CD14-positive monocyte (primary cell): ENCODE results near the gene FKBP6. TPM values are rescaled to one million over a fixed set of nuclear protein-coding genes. Genes with fewer than 3 reads are reported as not detected.
A peak's percentile ranks its signal among the peaks of the same experiment; 100 is the strongest.

Experiments used
- DNase-seq, 3 donors: peaks; one replicate each; pipeline ENCODE4 v3.0.0-alpha.2; 2011 to 2022
- H2AFZ ChIP-seq: 2 replicates; pipeline ENCODE4 v1.6.0; 2012; ENCODE audit warnings: mild to moderate bottlenecking, low read depth, low read length, inconsistent platforms; ENCODE audit not compliant: insufficient read depth, poor library complexity, severe bottlenecking
- H3K27ac ChIP-seq, 2 donors: 1 replicate in 1 of 2; 2 replicates in 1 of 2; pipeline ENCODE4 v1.5.1; 2012 to 2013; ENCODE audit warnings: low read length in 2 of 2, control low read depth in 1 of 2, inconsistent platforms in 1 of 2, low read depth in 1 of 2, mild to moderate bottlenecking in 1 of 2
- H3K27me3 ChIP-seq, 2 donors: one replicate each; pipeline versions ENCODE4 v1.6.0 to v1.6.1; 2011 to 2013; ENCODE audit warnings: low read length in 2 of 2; ENCODE audit not compliant: control insufficient read depth in 2 of 2, insufficient read depth in 2 of 2
- H3K36me3 ChIP-seq, 2 donors: replicated peaks in 1 of 2; 1 replicate in 1 of 2; 2 replicates in 1 of 2; pipeline versions ENCODE4 v1.5.1 to v1.6.1; 2012 to 2013; ENCODE audit warnings: low read length in 2 of 2, control low read depth in 1 of 2, inconsistent platforms in 1 of 2, mild to moderate bottlenecking in 1 of 2; ENCODE audit not compliant: insufficient read depth in 2 of 2, control insufficient read depth in 1 of 2
- H3K4me1 ChIP-seq, 2 donors: 1 replicate in 1 of 2; 2 replicates in 1 of 2; pipeline versions ENCODE4 v1.5.1 to v1.6.1; 2012 to 2013; ENCODE audit warnings: low read length in 2 of 2, control low read depth in 1 of 2, inconsistent platforms in 1 of 2, mild to moderate bottlenecking in 1 of 2, moderate library complexity in 1 of 2; ENCODE audit not compliant: insufficient read depth in 2 of 2, control insufficient read depth in 1 of 2
- H3K4me2 ChIP-seq: replicated peaks from 2 replicates; pipeline ENCODE3; 2012; ENCODE audit warnings: low read length, moderate library complexity, mild to moderate bottlenecking; ENCODE audit not compliant: poor library complexity, severe bottlenecking; ENCODE audit errors: extremely low read depth
- H3K4me3 ChIP-seq, 3 experiments: fragments of 200-600 bp in 1 of 3; sonication (generic) in 1 of 3; replicated peaks in 1 of 3; 1 replicate in 2 of 3; 2 replicates in 1 of 3; pipeline ENCODE4 v1.5.1; 2011 to 2013; ENCODE audit warnings: low read length in 3 of 3, mild to moderate bottlenecking in 3 of 3, control low read depth in 2 of 3, low read depth in 2 of 3, inconsistent platforms in 1 of 3, moderate library complexity in 1 of 3
- H3K79me2 ChIP-seq: 2 replicates; pipeline ENCODE4 v1.6.0; 2012; ENCODE audit warnings: mild to moderate bottlenecking, control low read depth, inconsistent platforms, low read length, moderate library complexity; ENCODE audit not compliant: insufficient read depth
- H3K9ac ChIP-seq: 2 replicates; pipeline ENCODE4 v1.6.0; 2017; ENCODE audit warnings: low read length, mild to moderate bottlenecking; ENCODE audit not compliant: insufficient read depth, poor library complexity, severe bottlenecking
- H3K9me3 ChIP-seq, 2 donors: replicated peaks in 1 of 2; 1 replicate in 1 of 2; 2 replicates in 1 of 2; pipeline versions ENCODE4 v1.5.1 to v1.6.1; 2012 to 2013; ENCODE audit warnings: low read length in 2 of 2, control low read depth in 1 of 2; ENCODE audit not compliant: control insufficient read depth in 1 of 2, insufficient read depth in 1 of 2
- H4K20me1 ChIP-seq: 2 replicates; pipeline ENCODE4 v1.6.0; 2012; ENCODE audit warnings: mild to moderate bottlenecking, low read length, control low read depth, moderate library complexity; ENCODE audit not compliant: insufficient read depth
- H3K27ac Mint-ChIP-seq, 7 donors: one replicate each; pipeline ENCODE4 v1.8.0; 2020; ENCODE audit warnings: mild to moderate bottlenecking in 7 of 7, mixed read lengths in 7 of 7, moderate library complexity in 6 of 7, inconsistent platforms in 2 of 7
- H3K27me3 Mint-ChIP-seq, 3 donors: one replicate each; pipeline ENCODE4 v1.8.0; 2021 to 2022; ENCODE audit warnings: low read depth in 3 of 3, mild to moderate bottlenecking in 3 of 3, mixed read lengths in 3 of 3, moderate library complexity in 3 of 3, inconsistent platforms in 1 of 3
- H3K36me3 Mint-ChIP-seq, 2 donors: one replicate each; pipeline ENCODE4 v1.8.0; 2020; ENCODE audit warnings: mixed read lengths in 2 of 2, inconsistent platforms in 1 of 2, mild to moderate bottlenecking in 1 of 2
- H3K4me1 Mint-ChIP-seq: one replicate; pipeline ENCODE4 v1.8.0; 2020; ENCODE audit warnings: mild to moderate bottlenecking, mixed read lengths
- H3K4me3 Mint-ChIP-seq, 2 donors: one replicate each; pipeline ENCODE4 v1.8.0; 2020; ENCODE audit warnings: mild to moderate bottlenecking in 2 of 2, mixed read lengths in 2 of 2, moderate library complexity in 1 of 2
- H3K9me3 Mint-ChIP-seq, 7 donors: one replicate each; pipeline ENCODE4 v1.8.0; 2020 to 2022; ENCODE audit warnings: mixed read lengths in 7 of 7, mild to moderate bottlenecking in 6 of 7, moderate library complexity in 6 of 7, inconsistent platforms in 2 of 7
- WGBS: methylation state at CpG from one replicate; pipeline ENCODE4 v1.1.5; 2013; ENCODE audit warnings: missing lambda C conversion rate; ENCODE audit not compliant: insufficient coverage; 5-methylcytosine and 5-hydroxymethylcytosine counted together
- intact Hi-C, 2 donors: fragments of 100-400 bp; cut with micrococcal nuclease; formaldehyde crosslinking; loops; one replicate each; pipeline versions ENCODE4 v1.15.0 to v1.15.1; 2023
- polyA plus RNA-seq, 3 donors: library from polyadenylated mRNA; depleted of rRNA in 1 of 3; unstranded in 2 of 3; stranded (reverse) in 1 of 3; fragments of 300-500 nt in 2 of 3; fragments of >200 nt in 1 of 3; fragmentation: Illumina TruSeq in 2 of 3; gene quantifications; 1 replicate in 2 of 3; 2 replicates in 1 of 3; pipeline ENCODE4 v1.2.3, GENCODE V29; 2012 to 2021
- TF ChIP-seq, protein P1 (sequence below): fragments of 200-600 bp; IDR thresholded peaks from one replicate; pipeline ENCODE4 v1.8.0; 2022; ENCODE audit warnings: antibody characterized with exemption, mild to moderate bottlenecking

FKBP6 gene
- polyA plus RNA-seq, 3 donors, result 0.17 TPM; not detected in 2

DNA sequence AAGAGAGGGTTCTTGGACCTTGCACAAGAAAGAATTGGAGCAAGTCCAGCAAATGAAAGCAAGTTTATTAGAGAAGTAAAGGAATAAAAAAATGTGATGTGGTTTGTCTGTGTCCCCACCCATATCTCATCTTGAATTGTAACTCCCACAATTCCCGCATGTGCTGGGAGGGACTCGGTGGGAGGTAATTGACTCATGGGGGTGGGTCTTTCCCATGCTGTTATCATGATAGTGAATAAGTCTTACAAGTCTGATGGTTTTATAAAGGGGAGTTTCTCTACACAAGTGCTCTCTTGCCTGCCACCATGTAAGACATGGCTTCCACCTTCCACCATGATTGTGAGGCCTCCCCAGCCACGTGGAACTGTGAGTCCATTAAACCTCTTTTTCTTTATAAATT, 66.5 kb downstream of the FKBP6 start:
- Histone ChIP-seq H3K4me2 (no peak overlapping the region), H3K27me3 (no peaks in the 10 kb centered on the region), H2AFZ (no peak overlapping the region), H4K20me1 (no peaks in the 10 kb centered on the region), H3K9ac (no peak overlapping the region), H3K36me3 (no peaks in the 10 kb centered on the region), H3K4me3 (no peak overlapping the region), H3K27ac (no peak overlapping the region), H3K4me1 (peaks cover 0 to 8% of the 10 kb centered on the region in 2 donors), H3K79me2 (no peaks in the 10 kb centered on the region), H3K9me3 (peaks cover 2 to 11% of the 10 kb centered on the region in 2 donors)
- TF ChIP-seq, protein P1, sequence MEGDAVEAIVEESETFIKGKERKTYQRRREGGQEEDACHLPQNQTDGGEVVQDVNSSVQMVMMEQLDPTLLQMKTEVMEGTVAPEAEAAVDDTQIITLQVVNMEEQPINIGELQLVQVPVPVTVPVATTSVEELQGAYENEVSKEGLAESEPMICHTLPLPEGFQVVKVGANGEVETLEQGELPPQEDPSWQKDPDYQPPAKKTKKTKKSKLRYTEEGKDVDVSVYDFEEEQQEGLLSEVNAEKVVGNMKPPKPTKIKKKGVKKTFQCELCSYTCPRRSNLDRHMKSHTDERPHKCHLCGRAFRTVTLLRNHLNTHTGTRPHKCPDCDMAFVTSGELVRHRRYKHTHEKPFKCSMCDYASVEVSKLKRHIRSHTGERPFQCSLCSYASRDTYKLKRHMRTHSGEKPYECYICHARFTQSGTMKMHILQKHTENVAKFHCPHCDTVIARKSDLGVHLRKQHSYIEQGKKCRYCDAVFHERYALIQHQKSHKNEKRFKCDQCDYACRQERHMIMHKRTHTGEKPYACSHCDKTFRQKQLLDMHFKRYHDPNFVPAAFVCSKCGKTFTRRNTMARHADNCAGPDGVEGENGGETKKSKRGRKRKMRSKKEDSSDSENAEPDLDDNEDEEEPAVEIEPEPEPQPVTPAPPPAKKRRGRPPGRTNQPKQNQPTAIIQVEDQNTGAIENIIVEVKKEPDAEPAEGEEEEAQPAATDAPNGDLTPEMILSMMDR, result no peak
- H3K4me1 Mint-ChIP-seq, result peaks cover 8% of the 10 kb centered on the region
- H3K27ac Mint-ChIP-seq, result peak overlapping the region in 1 of 7 donors; percentile 48
- H3K9me3 Mint-ChIP-seq, result peaks cover 4 to 15% (median 11%) of the 10 kb centered on the region in 7 donors
- intact Hi-C loops, result no loop called here
- H3K4me3 Mint-ChIP-seq, result no peak overlapping the region
- no peaks in the 10 kb centered on the region for H3K36me3 Mint-ChIP-seq
- no peak for DNase-seq
- WGBS, result no CpG with 5 or more reads among the region's 3 CpGs
- H3K27me3 Mint-ChIP-seq, result peaks cover 4 to 12% (median 6%) of the 10 kb centered on the region in 3 donors

DNA sequence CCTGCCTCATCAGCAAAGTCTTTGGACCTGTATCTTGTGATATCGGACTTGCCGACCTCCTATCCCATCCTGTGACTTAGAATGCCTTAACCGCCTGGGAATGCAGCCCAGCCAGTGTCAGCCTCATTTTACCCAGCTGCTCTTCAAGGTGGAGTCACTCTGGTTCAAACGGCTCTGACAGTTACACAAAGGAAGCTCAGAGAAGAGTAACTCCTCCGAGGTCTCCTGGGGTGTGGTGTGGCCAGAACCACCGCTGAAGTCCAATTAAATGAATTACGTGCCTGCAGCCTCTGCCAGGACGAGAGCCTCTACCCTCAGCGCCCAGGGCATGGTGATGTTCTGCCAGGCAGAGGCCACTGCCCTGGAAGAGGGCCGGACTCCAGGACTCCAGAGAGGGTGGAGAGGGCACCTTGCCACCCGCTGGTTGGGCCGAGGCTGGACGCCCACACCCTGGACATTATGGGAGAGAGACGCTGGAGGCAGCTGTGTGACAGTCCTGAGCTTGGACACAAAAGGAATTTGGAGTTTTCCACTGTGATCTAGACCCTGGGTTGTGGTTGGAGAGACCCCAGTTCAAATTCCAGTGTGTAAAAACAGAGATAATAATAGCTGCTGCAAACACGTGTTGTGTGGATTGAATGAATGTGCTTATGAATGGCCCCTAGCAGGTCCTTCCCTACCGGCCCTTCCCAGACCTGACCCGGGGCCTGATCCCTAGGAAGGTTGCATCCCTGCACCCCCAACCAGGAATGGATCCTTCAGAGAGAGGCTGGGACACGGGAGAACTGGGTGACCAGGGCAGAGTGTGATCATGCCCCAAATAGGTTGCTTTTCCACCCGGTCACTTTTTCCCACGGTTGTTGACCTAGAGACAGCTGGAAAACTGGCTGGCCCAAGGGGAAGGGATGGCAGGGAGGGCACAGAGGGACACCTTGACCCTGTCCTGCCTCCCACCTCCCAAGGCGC, 67.9 kb downstream of the FKBP6 start:
- H3K27me3 Mint-ChIP-seq, result peaks cover 2 to 9% (median 6%) of the 10 kb centered on the region in 3 donors
- no peak overlapping the region for H3K4me2 ChIP-seq
- intact Hi-C loops, result no loop called here
- no peaks in the 10 kb centered on the region for H3K36me3 Mint-ChIP-seq
- WGBS, result 93% methylated on average over 14 of the region's 21 CpGs
- H3K9ac ChIP-seq, result no peak overlapping the region
- no peak overlapping the region for H3K27ac Mint-ChIP-seq
- H3K4me1 ChIP-seq, result peaks cover 0 to 11% of the 10 kb centered on the region in 2 donors
- H3K79me2 ChIP-seq, result no peaks in the 10 kb centered on the region
- no peak overlapping the region for H2AFZ ChIP-seq
- H3K27me3 ChIP-seq, result no peaks in the 10 kb centered on the region
- H3K4me3 Mint-ChIP-seq, result no peak overlapping the region
- peaks cover 10% of the 10 kb centered on the region for H3K4me1 Mint-ChIP-seq
- no peaks in the 10 kb centered on the region for H3K36me3 ChIP-seq
- TF ChIP-seq, protein P1, result no peak
- no peak overlapping the region for H3K4me3 ChIP-seq
- H4K20me1 ChIP-seq, result no peaks in the 10 kb centered on the region
- DNase-seq, result no peak
- no peak overlapping the region for H3K27ac ChIP-seq
- no peaks in the 10 kb centered on the region for H3K9me3 ChIP-seq
- peaks cover 0 to 9% (median 4%) of the 10 kb centered on the region in 7 donors for H3K9me3 Mint-ChIP-seq
